HCT116 (cell line): ENCODE data around the gene TNIK. TPM values are rescaled to one million over a fixed set of nuclear protein-coding genes. Genes with fewer than 3 reads are reported as not detected.

Experiments
- ATAC-seq: fragments of 200-7000 bp; cut with Tn5 transposase; 2 replicates; pipeline ENCODE4 v1.9.1; 2020; ENCODE audit warnings: mild to moderate bottlenecking, moderate library complexity
- BruUV-seq: library from RNA; stranded (reverse); fragments of 400-500 nt; replicated peaks from 2 replicates; lab custom pipeline; 2021; lab: Mats Ljungman, UMichigan
- CTCF ChIA-PET: fragments of 300-600 bp; sonication (Branson Sonifier 250); formaldehyde crosslinking; loops from one replicate; lab custom pipeline; 2021; ENCODE audit warnings: antibody characterized with exemption; lab: Charles Lee
- POLR2A ChIA-PET: fragments of 300-600, 350-600 bp; sonication (Branson Sonifier 250); formaldehyde crosslinking; loops from one replicate; lab custom pipeline; 2021; ENCODE audit warnings: antibody characterized with exemption; lab: Charles Lee
- RAD21 ChIA-PET, 2 experiments: fragments of 300-600 bp; sonication (Branson Sonifier 250); formaldehyde crosslinking; loops; one replicate each; lab custom pipeline; 2023; ENCODE audit warnings: low total read pairs in 2 of 2; ENCODE audit not compliant: uncharacterized antibody in 2 of 2, unreplicated experiment in 2 of 2, low non-redundant PET in 1 of 2; lab: Charles Lee
- DNase-seq: peaks from one replicate; pipeline ENCODE4 v3.0.0-alpha.2; 2010; ENCODE audit warnings: low read depth, low spot score
- H2AFZ ChIP-seq: fragments of 200-600 bp; shearing (Covaris generic), sonication (generic); 2 replicates; pipeline ENCODE4 v1.6.1; 2017; ENCODE audit warnings: low read depth, mixed run types, mixed read lengths, antibody characterized with exemption, low read length; ENCODE audit not compliant: poor library complexity, severe bottlenecking
- H3K27ac ChIP-seq: 2 replicates; pipeline ENCODE4 v1.5.1; 2012; ENCODE audit warnings: low read depth, low read length
- H3K27me3 ChIP-seq: fragments of 200-600 bp; sonication (generic); 2 replicates; pipeline ENCODE4 v1.6.1; 2016; ENCODE audit warnings: mixed run types, low read length, mixed read lengths; ENCODE audit not compliant: insufficient read depth
- H3K36me3 ChIP-seq, 2 experiments: fragments of 200-500 bp in 1 of 2; fragments of 200-600 bp in 1 of 2; sonication (Bioruptor generic) in 1 of 2; sonication (generic) in 1 of 2; 2 replicates each; pipeline versions ENCODE4 v1.5.1 to v1.6.1; 2014 to 2016; ENCODE audit warnings: low read length in 2 of 2, inconsistent platforms in 1 of 2, mixed read lengths in 1 of 2, mixed run types in 1 of 2; ENCODE audit not compliant: insufficient read depth in 2 of 2, control insufficient read depth in 1 of 2
- H3K4me1 ChIP-seq, 2 experiments: fragments of 200-600 bp in 1 of 2; sonication (generic) in 1 of 2; 2 replicates each; pipeline versions ENCODE4 v1.5.1 to v1.6.1; 2012 to 2017; ENCODE audit warnings: low read length in 2 of 2, inconsistent platforms in 1 of 2, mild to moderate bottlenecking in 1 of 2, mixed read lengths in 1 of 2, mixed run types in 1 of 2, moderate library complexity in 1 of 2; ENCODE audit not compliant: insufficient read depth in 2 of 2, control insufficient read depth in 1 of 2
- H3K4me2 ChIP-seq: fragments of 200-600 bp; sonication (generic); 2 replicates; pipeline ENCODE4 v1.6.1; 2017; ENCODE audit warnings: mixed run types, low read length, mixed read lengths
- H3K4me3 ChIP-seq, 2 experiments: fragments of 200-600 bp in 1 of 2; sonication (generic) in 1 of 2; replicated peaks in 1 of 2; 2 replicates each; pipeline ENCODE4 v1.5.1; 2011 to 2016; ENCODE audit warnings: low read length in 2 of 2, control low read depth in 1 of 2, low read depth in 1 of 2, mild to moderate bottlenecking in 1 of 2, mixed read lengths in 1 of 2, mixed run types in 1 of 2
- H3K79me2 ChIP-seq: fragments of 200-600 bp; sonication (generic); 2 replicates; pipeline ENCODE4 v1.6.1; 2017; ENCODE audit warnings: mild to moderate bottlenecking, mixed run types, low read length, moderate library complexity, mixed read lengths; ENCODE audit not compliant: insufficient read depth
- H3K9ac ChIP-seq: fragments of 200-600 bp; sonication (generic); 2 replicates; pipeline ENCODE4 v1.6.1; 2016; ENCODE audit warnings: low read length, mixed read lengths
- H3K9me2 ChIP-seq: fragments of 200-600 bp; sonication (generic), shearing (Covaris generic); 2 replicates; pipeline ENCODE4 v1.6.1; 2017; ENCODE audit warnings: mixed run types, mild to moderate bottlenecking, moderate library complexity; ENCODE audit not compliant: insufficient read depth
- H3K9me3 ChIP-seq, 2 experiments: fragments of 200-500 bp in 1 of 2; fragments of 200-600 bp in 1 of 2; sonication (Bioruptor generic) in 1 of 2; sonication (generic) in 1 of 2; 2 replicates each; pipeline ENCODE4 v1.6.1; 2014 to 2017; ENCODE audit warnings: low read length in 2 of 2, mixed read lengths in 2 of 2, inconsistent platforms in 1 of 2, low read depth in 1 of 2, mild to moderate bottlenecking in 1 of 2, mixed run types in 1 of 2, moderate library complexity in 1 of 2; ENCODE audit not compliant: control insufficient read depth in 1 of 2, insufficient read depth in 1 of 2
- H4K20me1 ChIP-seq: fragments of 200-600 bp; sonication (generic), shearing (Covaris generic); 2 replicates; pipeline ENCODE4 v1.6.1; 2017; ENCODE audit warnings: mixed run types, mild to moderate bottlenecking, moderate library complexity; ENCODE audit not compliant: insufficient read depth
- CTCF ChIP-seq, 3 experiments: fragments of 200-600 bp in 1 of 3; sonication (generic) in 1 of 3; IDR thresholded peaks in 2 of 3; conservative IDR thresholded peaks in 1 of 3; 2 replicates each; pipeline ENCODE4 v1.5.1; 2012 to 2017; ENCODE audit warnings: low read depth in 2 of 3, low read length in 2 of 3, antibody characterized with exemption in 1 of 3, borderline replicate concordance in 1 of 3, control low read depth in 1 of 3, mild to moderate bottlenecking in 1 of 3, mixed read lengths in 1 of 3, mixed run types in 1 of 3, moderate library complexity in 1 of 3; ENCODE audit not compliant: insufficient read depth in 1 of 3
- EGR1 ChIP-seq: IDR thresholded peaks from 2 replicates; pipeline ENCODE4 v1.6.1; 2012; ENCODE audit warnings: low read depth
- EZH2 ChIP-seq: fragments of 200-600 bp; sonication (generic); IDR thresholded peaks from 2 replicates; pipeline ENCODE4 v1.6.1; 2017; ENCODE audit warnings: antibody characterized with exemption, mixed run types
- FOSL1 ChIP-seq: IDR thresholded peaks from 2 replicates; pipeline ENCODE4 v1.6.1; 2012; ENCODE audit warnings: low read depth
- POLR2A ChIP-seq: IDR thresholded peaks from 2 replicates; pipeline ENCODE4 v1.7.0; 2011; ENCODE audit warnings: borderline replicate concordance; ENCODE audit not compliant: insufficient read depth, insufficient read length; ENCODE audit errors: extremely low read depth
- POLR2AphosphoS5 ChIP-seq: IDR thresholded peaks from 2 replicates; pipeline ENCODE4 v1.6.1; 2011; ENCODE audit warnings: mild to moderate bottlenecking, low read depth, low read length, moderate library complexity
- RAD21 ChIP-seq: IDR thresholded peaks from 2 replicates; pipeline ENCODE4 v1.6.1; 2012; ENCODE audit warnings: low read depth, mild to moderate bottlenecking
- SIN3A ChIP-seq: IDR thresholded peaks from 2 replicates; pipeline ENCODE4 v1.6.1; 2012; ENCODE audit warnings: low read depth
- SRF ChIP-seq: IDR thresholded peaks from 2 replicates; pipeline ENCODE4 v1.6.1; 2012; ENCODE audit warnings: low read depth
- ZBTB33 ChIP-seq: IDR thresholded peaks from 2 replicates; pipeline ENCODE4 v1.6.1; 2011; ENCODE audit warnings: mild to moderate bottlenecking, low read length, moderate library complexity; ENCODE audit not compliant: insufficient replicate concordance; ENCODE audit errors: extremely low read depth
- ZFX ChIP-seq: fragments of 450-650 bp; IDR thresholded peaks from 2 replicates; pipeline ENCODE4 v1.6.1; 2017
- intact Hi-C: fragments of 100-400 bp; cut with micrococcal nuclease; formaldehyde crosslinking; loops from 2 replicates; pipeline ENCODE4 v1.10.0; 2022
- total RNA-seq: library from RNA; stranded (reverse); gene quantifications from one replicate; pipeline ENCODE4 v1.2.1, GENCODE V29; 2021; ENCODE audit not compliant: unreplicated experiment
- TF ChIP-seq, protein P1 (sequence below): IDR thresholded peaks from 2 replicates; pipeline ENCODE4 v1.6.1; 2012
- TF ChIP-seq, protein P2 (sequence below): IDR thresholded peaks from 2 replicates; pipeline ENCODE4 v1.6.1; 2012

Gene TNIK
- total RNA-seq, 1 experiment from 2014 or later, result 24.1 TPM

DNA sequence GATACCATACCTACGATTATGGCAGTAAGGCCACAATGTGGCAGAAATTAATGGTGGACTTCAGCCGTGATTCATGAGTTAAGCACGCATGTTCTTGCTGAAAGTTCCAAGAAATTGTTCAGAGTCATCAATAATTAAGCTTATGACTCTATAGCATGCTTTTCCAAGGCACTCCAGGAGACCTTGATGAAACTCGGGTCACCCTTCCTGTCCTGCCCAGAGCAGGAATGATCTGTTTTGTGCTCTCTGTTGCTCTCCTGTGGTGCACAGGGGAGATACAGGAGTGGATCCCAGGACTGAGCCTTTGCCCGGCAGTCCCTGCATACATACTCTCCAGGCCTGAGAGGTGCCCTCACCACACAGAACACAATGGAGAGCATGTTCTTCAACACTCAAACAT lies 292.1 kb downstream of the TNIK start:
- ChIA-PET RAD21 (no interaction called here), CTCF (interaction anchor here (0.8 kb wide), 1 partner anchor 206 kb away, joined by 4 read pairs; no protein-coding TSS in a partner anchor), POLR2A (no interaction called here)
- no peak for DNase-seq
- no peak overlapping the region for H3K4me2 ChIP-seq
- BruUV-seq, result no TSS peak
- H3K9me2 ChIP-seq, result no peaks in the 10 kb centered on the region
- H3K79me2 ChIP-seq, result no peaks in the 10 kb centered on the region
- peaks cover 0 to 2% of the 10 kb centered on the region in 2 experiments; a peak in 1 of 4 replicates for H3K9me3 ChIP-seq
- no peak overlapping the region for H2AFZ ChIP-seq
- peak; percentile 97 for ATAC-seq
- no peak overlapping the region for H3K4me3 ChIP-seq
- H3K36me3 ChIP-seq, result no peaks in the 10 kb centered on the region
- H3K27me3 ChIP-seq, result no peaks in the 10 kb centered on the region
- no peak overlapping the region for H3K9ac ChIP-seq
- H4K20me1 ChIP-seq, result no peaks in the 10 kb centered on the region
- intact Hi-C loops, result loop anchor here (10.0 kb wide), 1 partner anchor 113 kb away; no protein-coding TSS in a partner anchor
- peaks cover 0 to 10% of the 10 kb centered on the region in 2 experiments; a peak in 1 of 4 replicates for H3K4me1 ChIP-seq
- no peak overlapping the region for H3K27ac ChIP-seq
- peak; percentile 18 to 61 (median 60); a peak in 5 of 6 replicates for TF ChIP-seq CTCF (IDR thresholded peaks at IDR 0.05 in 2 of 3, conservative IDR thresholded peaks at IDR 0.05 in 1 of 3; ENCODE audit: borderline replicate concordance in 1 of 3, insufficient read depth in 1 of 3, low read depth in 2 of 3, low read length in 2 of 3)
- TF ChIP-seq FOSL1, result no peak
- no peak for TF ChIP-seq EGR1
- TF ChIP-seq EZH2, result no peak
- TF ChIP-seq POLR2AphosphoS5, result no peak
- TF ChIP-seq SRF, result no peak
- peak; percentile 52 for TF ChIP-seq RAD21
- no peak for TF ChIP-seq POLR2A

GRCh38 chr3:171165983-171166382 lies 294.2 kb downstream of the TNIK start:
- CTCF ChIA-PET, result no interaction called here
- intact Hi-C loops, result loop anchor here (10.0 kb wide), 1 partner anchor 111 kb away; no protein-coding TSS in a partner anchor
- Histone ChIP-seq H3K79me2 (no peaks in the 10 kb centered on the region), H3K9me2 (no peaks in the 10 kb centered on the region), H2AFZ (no peak overlapping the region), H4K20me1 (no peaks in the 10 kb centered on the region), H3K36me3 (no peaks in the 10 kb centered on the region), H3K4me2 (no peak overlapping the region), H3K27me3 (no peaks in the 10 kb centered on the region), H3K9ac (no peak overlapping the region), H3K9me3 (peaks cover 0 to 5% of the 10 kb centered on the region in 2 experiments; a peak in 1 of 4 replicates), H3K27ac (no peak overlapping the region), H3K4me1 (peaks cover 0 to 10% of the 10 kb centered on the region in 2 experiments; a peak in 1 of 4 replicates), H3K4me3 (no peak overlapping the region)
- DNase-seq (no peak), ATAC-seq (no peak)
- RAD21 ChIA-PET, result no interaction called here
- no TSS peak for BruUV-seq
- POLR2A ChIA-PET, result no interaction called here
- TF ChIP-seq SIN3A (no peak), ZBTB33 (no peak), FOSL1 (no peak), EGR1 (no peak), ZFX (no peak), POLR2AphosphoS5 (no peak)
- TF ChIP-seq, protein P1, sequence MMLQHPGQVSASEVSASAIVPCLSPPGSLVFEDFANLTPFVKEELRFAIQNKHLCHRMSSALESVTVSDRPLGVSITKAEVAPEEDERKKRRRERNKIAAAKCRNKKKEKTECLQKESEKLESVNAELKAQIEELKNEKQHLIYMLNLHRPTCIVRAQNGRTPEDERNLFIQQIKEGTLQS, result no peak
- TF ChIP-seq, protein P2, sequence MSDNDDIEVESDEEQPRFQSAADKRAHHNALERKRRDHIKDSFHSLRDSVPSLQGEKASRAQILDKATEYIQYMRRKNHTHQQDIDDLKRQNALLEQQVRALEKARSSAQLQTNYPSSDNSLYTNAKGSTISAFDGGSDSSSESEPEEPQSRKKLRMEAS, result no peak
